Fibroblast of skin of right quadriceps (primary cell): ENCODE results near the gene ZAR1L.
A peak's percentile ranks its signal among the peaks of the same experiment; 100 is the strongest.

Experiments used
- DNase-seq: peaks from one replicate; pipeline ENCODE4 v3.0.0-alpha.2; 2013

ZAR1L gene

GRCh38 chr13:32300920-32301319, 14.2 kb downstream of the ZAR1L start:
- DNase-seq, result no peak

GRCh38 chr13:32300406-32300805, 14.8 kb downstream of the ZAR1L start:
- no peak for DNase-seq

- DNase-seq, result no peak
These were observed 15.3 kb downstream of the ZAR1L start for GRCh38 chr13:32299893-32300292.

- DNase-seq, result no peak
These were observed 16.5 kb downstream of the ZAR1L start for GRCh38 chr13:32298695-32299094.

- peak; percentile 2 for DNase-seq
These were observed 18.0 kb downstream of the ZAR1L start for GRCh38 chr13:32297206-32297605.

- DNase-seq, result no peak
These were observed 29.6 kb downstream of the ZAR1L start for GRCh38 chr13:32285633-32285965.

GRCh38 chr13:32284927-32285632, 30.1 kb downstream of the ZAR1L start:
- DNase-seq, result peak; percentile 54

- no peak for DNase-seq
These were observed 33.0 kb downstream of the ZAR1L start for GRCh38 chr13:32282096-32282711.

GRCh38 chr13:32281096-32281495, 34.1 kb downstream of the ZAR1L start:
- no peak for DNase-seq

- DNase-seq, result peak; percentile 37
These were observed 36.7 kb downstream of the ZAR1L start for GRCh38 chr13:32278426-32278825.

GRCh38 chr13:32277839-32278238, 37.3 kb downstream of the ZAR1L start:
- DNase-seq, result no peak

GRCh38 chr13:32272021-32272683, 43.0 kb downstream of the ZAR1L start:
- DNase-seq, result no peak

GRCh38 chr13:32267836-32268439, 47.2 kb downstream of the ZAR1L start:
- DNase-seq, result no peak

- DNase-seq, result no peak
These were observed 49.0 kb downstream of the ZAR1L start for GRCh38 chr13:32266130-32266529.

GRCh38 chr13:32265726-32266125, 49.4 kb downstream of the ZAR1L start:
- DNase-seq, result no peak

GRCh38 chr13:32264407-32264806, 50.8 kb downstream of the ZAR1L start:
- no peak for DNase-seq

- DNase-seq, result no peak
These were observed 52.5 kb downstream of the ZAR1L start for GRCh38 chr13:32262619-32263018.

GRCh38 chr13:32262165-32262564, 53.0 kb downstream of the ZAR1L start:
- peak; percentile 3 for DNase-seq

GRCh38 chr13:32261567-32261966, 53.6 kb downstream of the ZAR1L start:
- DNase-seq, result peak; percentile 82

- DNase-seq, result no peak
These were observed 56.0 kb downstream of the ZAR1L start for GRCh38 chr13:32259116-32259515.

GRCh38 chr13:32257649-32258048, 57.5 kb downstream of the ZAR1L start:
- no peak for DNase-seq

GRCh38 chr13:32256243-32256642, 58.9 kb downstream of the ZAR1L start:
- no peak for DNase-seq

- peak; percentile 36 for DNase-seq
These were observed 59.4 kb downstream of the ZAR1L start for GRCh38 chr13:32255724-32256109.
